Bronchial epithelial cell (primary cell): ENCODE data around the gene TUBGCP3. TPM values are rescaled to one million over a fixed set of nuclear protein-coding genes. Genes with fewer than 3 reads are reported as not detected.

Experiments used
- DNase-seq: peaks from one replicate; pipeline ENCODE4 v3.0.0-alpha.2; 2010; ENCODE audit warnings: low read depth
- FAIRE-seq: peaks from 2 replicates; lab custom pipeline; 2011; peaks lifted over from hg19 to GRCh38; lab: Jason Lieb, UNC
- H3K27me3 ChIP-seq: 2 replicates; pipeline ENCODE4 v1.5.1; 2011; ENCODE audit warnings: low read length; ENCODE audit not compliant: control insufficient read depth, insufficient read depth
- H3K36me3 ChIP-seq: 2 replicates; pipeline ENCODE4 v1.5.1; 2011; ENCODE audit warnings: low read length; ENCODE audit not compliant: control insufficient read depth, insufficient read depth
- H3K4me3 ChIP-seq: 2 replicates; pipeline ENCODE4 v1.5.1; 2011; ENCODE audit warnings: mild to moderate bottlenecking, low read depth, low read length, control low read depth
- total RNA-seq: library from RNA; depleted of rRNA; stranded (reverse); fragments of >200 nt; gene quantifications from 2 replicates; pipeline ENCODE4 v1.2.1, GENCODE V29; 2014
- TF ChIP-seq, protein P1 (sequence below): IDR thresholded peaks from 2 replicates; pipeline ENCODE4 v1.5.1; 2011; ENCODE audit warnings: mild to moderate bottlenecking, moderate library complexity, low read length, control low read depth, inconsistent platforms; ENCODE audit not compliant: insufficient read depth, severe bottlenecking

Gene TUBGCP3
- total RNA-seq, 1 donor from 2014 or later = 17.6 TPM

DNA sequence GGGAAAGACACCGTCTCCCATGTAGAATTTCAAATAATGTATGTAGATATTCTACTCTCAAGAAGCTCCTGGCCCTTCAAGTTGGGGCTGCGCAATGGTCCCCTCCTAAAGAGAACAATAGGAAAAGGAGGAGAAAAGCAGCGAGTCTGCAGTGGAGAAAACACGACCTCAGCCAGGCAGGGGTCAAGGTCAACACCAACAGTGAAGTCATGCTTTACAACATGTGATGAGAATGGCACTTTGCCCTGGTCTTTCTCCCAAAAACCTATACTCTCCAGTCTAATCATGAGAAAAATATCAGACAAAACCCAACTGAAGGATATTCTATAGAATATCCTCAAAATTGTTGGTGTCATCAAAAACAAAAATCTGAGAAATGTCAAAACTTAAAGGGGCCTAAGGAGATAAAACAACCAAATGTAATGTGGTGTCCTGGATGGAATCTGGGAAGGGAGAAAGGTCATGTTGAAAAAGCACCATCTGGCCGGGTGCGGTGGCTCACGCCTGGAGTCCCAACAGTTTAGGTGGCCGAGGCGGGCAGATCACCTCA lies 110.8 kb downstream of the TUBGCP3 start:
- DNase-seq (no peak), FAIRE-seq (no peak)
- H3K4me3 ChIP-seq = no peak overlapping the region
- H3K27me3 ChIP-seq = no peaks in the 10 kb centered on the region
- H3K36me3 ChIP-seq = no peaks in the 10 kb centered on the region
- TF ChIP-seq, protein P1, sequence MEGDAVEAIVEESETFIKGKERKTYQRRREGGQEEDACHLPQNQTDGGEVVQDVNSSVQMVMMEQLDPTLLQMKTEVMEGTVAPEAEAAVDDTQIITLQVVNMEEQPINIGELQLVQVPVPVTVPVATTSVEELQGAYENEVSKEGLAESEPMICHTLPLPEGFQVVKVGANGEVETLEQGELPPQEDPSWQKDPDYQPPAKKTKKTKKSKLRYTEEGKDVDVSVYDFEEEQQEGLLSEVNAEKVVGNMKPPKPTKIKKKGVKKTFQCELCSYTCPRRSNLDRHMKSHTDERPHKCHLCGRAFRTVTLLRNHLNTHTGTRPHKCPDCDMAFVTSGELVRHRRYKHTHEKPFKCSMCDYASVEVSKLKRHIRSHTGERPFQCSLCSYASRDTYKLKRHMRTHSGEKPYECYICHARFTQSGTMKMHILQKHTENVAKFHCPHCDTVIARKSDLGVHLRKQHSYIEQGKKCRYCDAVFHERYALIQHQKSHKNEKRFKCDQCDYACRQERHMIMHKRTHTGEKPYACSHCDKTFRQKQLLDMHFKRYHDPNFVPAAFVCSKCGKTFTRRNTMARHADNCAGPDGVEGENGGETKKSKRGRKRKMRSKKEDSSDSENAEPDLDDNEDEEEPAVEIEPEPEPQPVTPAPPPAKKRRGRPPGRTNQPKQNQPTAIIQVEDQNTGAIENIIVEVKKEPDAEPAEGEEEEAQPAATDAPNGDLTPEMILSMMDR = no peak

DNA sequence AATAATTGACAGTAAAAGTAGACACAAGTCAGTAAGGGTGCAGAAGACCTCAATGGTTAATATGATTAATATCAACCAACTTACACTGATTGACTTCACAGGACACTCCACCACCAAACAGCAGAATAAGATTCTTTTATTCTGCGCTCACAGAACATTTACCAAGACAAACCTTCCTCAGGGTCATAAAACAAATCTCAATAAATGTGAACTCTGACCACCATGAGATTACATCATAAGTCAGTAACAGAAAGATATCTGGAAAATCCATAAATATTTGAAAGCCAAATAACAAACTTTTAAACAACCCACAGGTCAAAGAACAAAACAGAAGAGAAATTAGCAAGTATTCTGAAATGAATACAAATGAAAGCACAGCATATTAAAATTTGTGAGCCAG lies 112.1 kb downstream of the TUBGCP3 start:
- no peak for FAIRE-seq
- H3K27me3 ChIP-seq = no peaks in the 10 kb centered on the region
- H3K4me3 ChIP-seq = no peak overlapping the region
- DNase-seq = no peak
- no peaks in the 10 kb centered on the region for H3K36me3 ChIP-seq
- TF ChIP-seq, protein P1 = no peak

DNA sequence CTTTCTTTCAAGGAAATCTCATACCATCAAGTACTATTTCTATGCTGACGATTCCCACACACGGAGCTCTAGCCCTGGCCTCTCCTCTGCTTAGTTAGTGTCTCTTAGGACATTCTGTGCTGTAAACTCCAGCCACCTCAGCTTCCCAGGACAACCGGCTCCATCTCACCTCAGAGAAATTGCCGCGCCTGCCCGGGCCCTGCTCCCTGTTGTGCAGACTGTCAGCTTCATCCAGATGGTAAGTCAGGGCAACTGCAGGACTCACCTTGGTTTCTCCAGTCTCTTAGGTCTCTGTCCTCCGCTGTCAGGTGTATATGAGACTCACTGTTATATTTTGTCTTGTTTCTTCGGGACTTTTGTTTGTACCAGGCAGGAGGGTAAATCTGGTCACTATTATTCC lies 113.1 kb downstream of the TUBGCP3 start:
- DNase-seq = no peak
- H3K36me3 ChIP-seq = no peaks in the 10 kb centered on the region
- no peak for FAIRE-seq
- no peaks in the 10 kb centered on the region for H3K27me3 ChIP-seq
- TF ChIP-seq, protein P1 = no peak
- H3K4me3 ChIP-seq = no peak overlapping the region

DNA sequence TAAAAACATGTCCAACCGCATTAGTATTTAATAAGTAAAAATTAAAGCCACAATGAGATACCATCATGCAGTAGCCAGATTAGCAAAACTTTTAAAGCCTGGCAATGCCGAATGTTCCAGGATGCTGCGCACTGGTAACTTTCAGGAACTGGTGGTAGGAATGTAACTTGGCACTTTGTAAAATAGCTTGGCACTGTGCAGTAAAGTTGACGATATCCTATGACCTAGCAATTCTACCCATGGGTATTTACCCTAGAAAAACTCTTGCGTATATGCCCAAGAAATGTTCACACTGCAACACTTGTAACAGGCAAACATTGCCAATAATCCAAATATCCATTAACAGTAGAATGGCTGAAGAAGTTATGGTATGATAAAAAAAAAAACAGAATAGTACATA lies 114.1 kb downstream of the TUBGCP3 start:
- TF ChIP-seq, protein P1 = no peak
- DNase-seq = no peak

DNA sequence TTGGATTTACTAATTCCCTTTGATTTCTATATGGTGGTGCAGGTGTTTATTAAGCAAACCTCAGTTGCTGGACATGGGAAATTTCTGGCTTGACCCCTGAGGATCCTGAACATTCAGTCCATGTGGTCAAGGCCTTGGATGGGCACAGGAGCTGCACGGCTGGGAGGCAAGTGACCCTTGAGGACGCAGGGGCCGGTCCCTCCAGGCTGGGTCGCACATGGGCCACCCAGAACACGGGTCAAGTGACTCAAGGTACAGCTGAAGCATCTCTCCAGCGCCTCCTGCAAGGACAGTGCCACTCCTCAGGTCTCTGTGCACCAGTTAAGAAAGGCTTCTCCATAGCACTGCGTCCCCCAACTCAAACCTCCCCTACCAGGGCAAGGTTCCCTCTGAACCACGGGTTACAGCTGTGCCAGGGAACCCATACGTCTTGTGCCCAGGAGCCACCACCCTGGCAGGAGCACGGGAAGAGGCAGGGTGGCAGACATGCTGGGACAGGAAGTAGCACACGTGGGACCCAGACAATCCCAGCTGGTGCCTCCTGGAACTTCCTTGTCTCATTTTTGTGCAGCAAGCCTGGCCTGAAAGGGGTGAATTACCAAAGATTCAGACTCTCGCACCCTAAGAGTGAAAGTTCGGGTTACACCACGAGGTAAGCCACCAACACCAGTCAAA lies 118.7 kb downstream of the TUBGCP3 start:
- H3K27me3 ChIP-seq = no peaks in the 10 kb centered on the region
- FAIRE-seq (no peak), DNase-seq (no peak)
- H3K4me3 ChIP-seq = no peak overlapping the region
- H3K36me3 ChIP-seq = no peaks in the 10 kb centered on the region
- TF ChIP-seq, protein P1 = no peak

More for the DNA sequence above, 114.1 kb downstream of the TUBGCP3 start:
- H3K27me3 ChIP-seq = no peaks in the 10 kb centered on the region
- no peaks in the 10 kb centered on the region for H3K36me3 ChIP-seq
- FAIRE-seq = no peak
- no peak overlapping the region for H3K4me3 ChIP-seq
